ENCODE results near the gene SEC14L3. TPM values are rescaled to one million over a fixed set of nuclear protein-coding genes. Genes with fewer than 3 reads are reported as not detected.

The SEC14L3 gene
- total RNA-seq, 1 experiment from 2014 or later = not detected

DNA sequence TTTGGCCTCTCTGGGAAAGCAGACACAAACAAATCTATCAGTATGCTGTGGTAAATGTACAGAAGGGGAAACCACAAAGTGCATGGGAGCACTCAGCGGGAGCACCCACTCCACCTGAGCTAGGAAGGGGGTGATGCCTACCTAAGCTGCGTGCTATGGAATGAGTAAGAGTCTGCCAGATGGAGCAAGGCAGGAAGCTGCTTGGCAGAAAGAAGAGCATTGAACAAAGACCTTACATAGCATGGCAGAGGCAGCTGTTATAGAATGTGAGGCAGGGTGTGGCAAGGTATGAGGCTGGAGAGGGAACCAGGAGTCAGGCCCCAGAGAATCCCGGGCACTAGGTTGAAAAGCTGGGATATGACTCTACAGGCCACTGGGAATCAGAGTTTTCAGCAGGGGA, 60.0 kb downstream of the SEC14L3 start:
- Histone ChIP-seq H3K79me1 (ENCODE audit: insufficient read depth, low read depth, low read length, poor library complexity, severe bottlenecking) (no peaks in the 10 kb centered on the region), H3K23ac (ENCODE audit: insufficient read length, low read depth, low read length) (no peak overlapping the region), H3K79me2 (ENCODE audit: insufficient read depth, low read length) (no peaks in the 10 kb centered on the region), H2BK12ac (ENCODE audit: insufficient read length, low read depth, low read length) (no peak overlapping the region), H2BK15ac (ENCODE audit: low read depth, low read length) (no peak overlapping the region), H3K4me2 (ENCODE audit: insufficient read depth, insufficient read length, low read length) (no peak overlapping the region), H3K4ac (ENCODE audit: low read depth, low read length) (no peak overlapping the region), H2BK5ac (ENCODE audit: insufficient read length, low read length) (no peak overlapping the region), H4K20me1 (ENCODE audit: control insufficient read depth, insufficient read depth, insufficient read length) (no peaks in the 10 kb centered on the region), H4K5ac (ENCODE audit: insufficient read length, low read depth, low read length) (no peak overlapping the region), H2BK120ac (ENCODE audit: low read depth, low read length, poor library complexity, severe bottlenecking) (no peak overlapping the region), H3K9ac (ENCODE audit: extremely low read depth, insufficient read length, low read length) (no peak overlapping the region), H3K27ac (ENCODE audit: insufficient read length, low read depth, low read length) (no peak overlapping the region), H3K18ac (ENCODE audit: insufficient read length, low read depth, low read length) (no peak overlapping the region), H2AK5ac (ENCODE audit: insufficient read length, low read length) (no peak overlapping the region), H3K4me1 (ENCODE audit: insufficient read depth, low read length) (no peaks in the 10 kb centered on the region), H2BK20ac (ENCODE audit: low read depth, low read length, poor library complexity, severe bottlenecking) (no peak overlapping the region), H3K9me3 (ENCODE audit: control insufficient read depth, low read depth, low read length) (no peaks in the 10 kb centered on the region), H2AFZ (ENCODE audit: low read length) (no peak overlapping the region), H4K91ac (ENCODE audit: insufficient read length, low read depth, low read length) (no peak overlapping the region), H4K8ac (replicated peaks; ENCODE audit: insufficient read length, low read depth, low read length) (no peak overlapping the region), H3K23me2 (ENCODE audit: insufficient read length, low read depth, low read length, poor library complexity, severe bottlenecking) (no peaks in the 10 kb centered on the region), H3K14ac (ENCODE audit: insufficient read depth, low read length) (no peak overlapping the region), H3K56ac (ENCODE audit: insufficient read length, low read depth, low read length) (no peak overlapping the region), H3T11ph (ENCODE audit: low read length) (no peak overlapping the region), H3K27me3 (ENCODE audit: insufficient read depth, low read length) (no peaks in the 10 kb centered on the region)
- H3K4me3 Mint-ChIP-seq = no peak overlapping the region
- H3K27me3 Mint-ChIP-seq (ENCODE audit: low read depth) = no peaks in the 10 kb centered on the region
- TF ChIP-seq, protein P1, sequence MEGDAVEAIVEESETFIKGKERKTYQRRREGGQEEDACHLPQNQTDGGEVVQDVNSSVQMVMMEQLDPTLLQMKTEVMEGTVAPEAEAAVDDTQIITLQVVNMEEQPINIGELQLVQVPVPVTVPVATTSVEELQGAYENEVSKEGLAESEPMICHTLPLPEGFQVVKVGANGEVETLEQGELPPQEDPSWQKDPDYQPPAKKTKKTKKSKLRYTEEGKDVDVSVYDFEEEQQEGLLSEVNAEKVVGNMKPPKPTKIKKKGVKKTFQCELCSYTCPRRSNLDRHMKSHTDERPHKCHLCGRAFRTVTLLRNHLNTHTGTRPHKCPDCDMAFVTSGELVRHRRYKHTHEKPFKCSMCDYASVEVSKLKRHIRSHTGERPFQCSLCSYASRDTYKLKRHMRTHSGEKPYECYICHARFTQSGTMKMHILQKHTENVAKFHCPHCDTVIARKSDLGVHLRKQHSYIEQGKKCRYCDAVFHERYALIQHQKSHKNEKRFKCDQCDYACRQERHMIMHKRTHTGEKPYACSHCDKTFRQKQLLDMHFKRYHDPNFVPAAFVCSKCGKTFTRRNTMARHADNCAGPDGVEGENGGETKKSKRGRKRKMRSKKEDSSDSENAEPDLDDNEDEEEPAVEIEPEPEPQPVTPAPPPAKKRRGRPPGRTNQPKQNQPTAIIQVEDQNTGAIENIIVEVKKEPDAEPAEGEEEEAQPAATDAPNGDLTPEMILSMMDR (conservative IDR thresholded peaks at IDR 0.05) = no peak
- DNase-seq = no peak
- peak overlapping the region in 1 of 3 experiments; percentile 36; a peak in 1 of 7 replicates for H3K27ac Mint-ChIP-seq
- no CpG with 5 or more reads among the region's 3 CpGs for WGBS (ENCODE audit: extremely low coverage, insufficient read length, low lambda C conversion rate)
- no peaks in the 10 kb centered on the region for H3K9me3 Mint-ChIP-seq
- peaks cover 0 to 5% of the 10 kb centered on the region in 2 experiments; a peak in 1 of 4 replicates for H3K4me1 Mint-ChIP-seq
- H3K36me3 Mint-ChIP-seq (ENCODE audit: insufficient read depth in 1 of 3, low read depth in 3 of 3) = peaks cover 15 to 62% (median 37%) of the 10 kb centered on the region in 3 experiments

Other genes with a start within 250 kb of the SEC14L3 start
- gene LIF, start 225.3 kb downstream of the SEC14L3 start, total RNA-seq (2021) = 4.3 and 6.1 TPM in 2 replicates
- gene OSM, start 205.2 kb downstream of the SEC14L3 start, total RNA-seq (2021) = not detected in 2 replicates
- gene CASTOR1, start 182.5 kb downstream of the SEC14L3 start, total RNA-seq (2021) = 8.8 and 11.0 TPM in 2 replicates
- 8.2 and 8.4 TPM in 2 replicates for gene TBC1D10A, start 145.1 kb downstream of the SEC14L3 start, total RNA-seq (2021)
- gene SF3A1, start 115.1 kb downstream of the SEC14L3 start, total RNA-seq (2021) = 211 and 225 TPM in 2 replicates
- 4.3 and 4.8 TPM in 2 replicates for gene CCDC157, start 115.0 kb downstream of the SEC14L3 start, total RNA-seq (2021)
- gene RNF215, start 84.6 kb downstream of the SEC14L3 start, total RNA-seq (2021) = 22.6 and 24.5 TPM in 2 replicates
- 8.2 and 8.5 TPM in 2 replicates for gene SEC14L2, start 75.0 kb downstream of the SEC14L3 start, total RNA-seq (2021)
- 46.8 and 56.8 TPM in 2 replicates for gene MTFP1, start 46.2 kb downstream of the SEC14L3 start, total RNA-seq (2021)
- gene SEC14L4, start 33.7 kb upstream of the SEC14L3 start, total RNA-seq (2021) = 0.09 and 0.17 TPM in 2 replicates
- gene SEC14L6, start 74.7 kb upstream of the SEC14L3 start, total RNA-seq (2021) = 0.46 and 1.1 TPM in 2 replicates
- gene GAL3ST1, start 102.6 kb upstream of the SEC14L3 start, total RNA-seq (2021) = 5.1 TPM in 2 replicates
- gene PES1, start 119.9 kb upstream of the SEC14L3 start, total RNA-seq (2021) = 133 and 140 TPM in 2 replicates
- gene TCN2, start 135.2 kb upstream of the SEC14L3 start, total RNA-seq (2021) = 39.0 and 42.2 TPM in 2 replicates
- 3.7 and 3.9 TPM in 2 replicates for gene SLC35E4, start 163.8 kb upstream of the SEC14L3 start, total RNA-seq (2021)
- gene DUSP18, start 195.9 kb upstream of the SEC14L3 start, total RNA-seq (2021) = 1.9 and 2.6 TPM in 2 replicates
- gene OSBP2, start 222.9 kb upstream of the SEC14L3 start, total RNA-seq (2021) = 3.4 and 3.6 TPM in 2 replicates

Measured in H9 (cell line).